ENCODE results near the gene MPEG1. TPM values are rescaled to one million over a fixed set of nuclear protein-coding genes. Genes with fewer than 3 reads are reported as not detected.

Gene MPEG1
- polyA plus RNA-seq, 2 of the 4 experiments (the other 2 are of a cell fraction): not detected

GRCh38 chr11:59180907-59181306, 31.8 kb downstream of the MPEG1 start:
- Histone ChIP-seq H3K4me2 (no peak overlapping the region), H3K4me3 (no peak overlapping the region), H3K9me3 (no peaks in the 10 kb centered on the region), H3K4me1 (peaks cover 4% of the 10 kb centered on the region; the same call in 2 of the 3 replicates), H3K27ac (no peak overlapping the region)
- FAIRE-seq (no peak), DNase-seq (ENCODE audit: low read depth in 1 of 2, low spot score in 1 of 2) (no peak), ATAC-seq (no peak)
- CTCF ChIA-PET: interaction anchor here (1.3 to 5.4 kb wide), 4 partner anchors 9 to 45 kb away, joined by 3 to 35 read pairs (median 7); partner anchors contain the start of gene DTX4
- no peak for TF ChIP-seq HEYL (CRISPR knock-in tag; IDR thresholded peaks at IDR 0.05)
- TF ChIP-seq, protein P1, sequence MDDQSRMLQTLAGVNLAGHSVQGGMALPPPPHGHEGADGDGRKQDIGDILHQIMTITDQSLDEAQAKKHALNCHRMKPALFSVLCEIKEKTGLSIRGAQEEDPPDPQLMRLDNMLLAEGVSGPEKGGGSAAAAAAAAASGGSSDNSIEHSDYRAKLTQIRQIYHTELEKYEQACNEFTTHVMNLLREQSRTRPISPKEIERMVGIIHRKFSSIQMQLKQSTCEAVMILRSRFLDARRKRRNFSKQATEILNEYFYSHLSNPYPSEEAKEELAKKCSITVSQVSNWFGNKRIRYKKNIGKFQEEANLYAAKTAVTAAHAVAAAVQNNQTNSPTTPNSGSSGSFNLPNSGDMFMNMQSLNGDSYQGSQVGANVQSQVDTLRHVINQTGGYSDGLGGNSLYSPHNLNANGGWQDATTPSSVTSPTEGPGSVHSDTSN (IDR thresholded peaks at IDR 0.05): no peak
- TF ChIP-seq CBX2 (IDR thresholded peaks at IDR 0.05; ENCODE audit: borderline replicate concordance, low read depth): no peak
- TF ChIP-seq JUNB (IDR thresholded peaks at IDR 0.05): no peak
- TF ChIP-seq PHF8 (IDR thresholded peaks at IDR 0.05; ENCODE audit: borderline replicate concordance, low read depth): no peak
- TF ChIP-seq HOXB5 (CRISPR knock-in tag; IDR thresholded peaks at IDR 0.05): no peak
- TF ChIP-seq POLR2A (IDR thresholded peaks at IDR 0.05; ENCODE audit: low read length): no peak
- no peak for TF ChIP-seq NPAS2 (CRISPR knock-in tag; IDR thresholded peaks at IDR 0.05; ENCODE audit: borderline replicate concordance)
- TF ChIP-seq CHD2 (IDR thresholded peaks at IDR 0.05; ENCODE audit: low read length, partially characterized antibody): no peak
- POLR2A ChIA-PET: no interaction called here
- 49% methylated on average over 2 of the region's 2 CpGs for WGBS (ENCODE audit: missing lambda C conversion rate)

- no peak overlapping the region for H3K27ac ChIP-seq
- H3K4me1 ChIP-seq: peaks cover 4% of the 10 kb centered on the region; the same call in 2 of the 3 replicates
- WGBS (ENCODE audit: missing lambda C conversion rate): 31% methylated on average over 2 of the region's 2 CpGs
- H3K9me3 ChIP-seq: no peaks in the 10 kb centered on the region
- ChIA-PET POLR2A (no interaction called here), CTCF (interaction anchor here (1.8 to 5.4 kb wide), 2 partner anchors 8 to 27 kb away, joined by 11 to 35 read pairs; partner anchors contain the start of gene DTX4)
- H3K4me2 ChIP-seq: no peak overlapping the region
- FAIRE-seq (no peak), ATAC-seq (no peak), DNase-seq (ENCODE audit: low read depth in 1 of 2, low spot score in 1 of 2) (no peak)
- no peak overlapping the region for H3K4me3 ChIP-seq
- TF ChIP-seq, protein P2, sequence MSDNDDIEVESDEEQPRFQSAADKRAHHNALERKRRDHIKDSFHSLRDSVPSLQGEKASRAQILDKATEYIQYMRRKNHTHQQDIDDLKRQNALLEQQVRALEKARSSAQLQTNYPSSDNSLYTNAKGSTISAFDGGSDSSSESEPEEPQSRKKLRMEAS (IDR thresholded peaks at IDR 0.05): no peak
- TF ChIP-seq MAZ (IDR thresholded peaks at IDR 0.05; ENCODE audit: borderline replicate concordance, low read depth, low read length) (no peak), EP300 (IDR thresholded peaks at IDR 0.05) (no peak), HEYL (CRISPR knock-in tag; IDR thresholded peaks at IDR 0.05) (no peak), NR3C1 (IDR thresholded peaks at IDR 0.05) (no peak), HOXB13 (CRISPR knock-in tag; IDR thresholded peaks at IDR 0.05; ENCODE audit: low read depth) (no peak), RAD21 (conservative IDR thresholded peaks at IDR 0.05 in 1 of 2, IDR thresholded peaks at IDR 0.05 in 1 of 2) (no peak), HDAC2 (IDR thresholded peaks at IDR 0.05) (no peak), MAFK (IDR thresholded peaks at IDR 0.05; ENCODE audit: partially characterized antibody) (no peak), CBX2 (IDR thresholded peaks at IDR 0.05; ENCODE audit: borderline replicate concordance, low read depth) (no peak), TFCP2L1 (CRISPR knock-in tag; IDR thresholded peaks at IDR 0.05) (no peak), KDM5A (IDR thresholded peaks at IDR 0.05) (no peak), KDM1A (IDR thresholded peaks at IDR 0.05; ENCODE audit: low read depth) (no peak)
- TF ChIP-seq, protein P3, sequence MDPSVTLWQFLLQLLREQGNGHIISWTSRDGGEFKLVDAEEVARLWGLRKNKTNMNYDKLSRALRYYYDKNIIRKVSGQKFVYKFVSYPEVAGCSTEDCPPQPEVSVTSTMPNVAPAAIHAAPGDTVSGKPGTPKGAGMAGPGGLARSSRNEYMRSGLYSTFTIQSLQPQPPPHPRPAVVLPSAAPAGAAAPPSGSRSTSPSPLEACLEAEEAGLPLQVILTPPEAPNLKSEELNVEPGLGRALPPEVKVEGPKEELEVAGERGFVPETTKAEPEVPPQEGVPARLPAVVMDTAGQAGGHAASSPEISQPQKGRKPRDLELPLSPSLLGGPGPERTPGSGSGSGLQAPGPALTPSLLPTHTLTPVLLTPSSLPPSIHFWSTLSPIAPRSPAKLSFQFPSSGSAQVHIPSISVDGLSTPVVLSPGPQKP (IDR thresholded peaks at IDR 0.05; ENCODE audit: low read depth, low read length): no peak
- TF ChIP-seq, protein P4, sequence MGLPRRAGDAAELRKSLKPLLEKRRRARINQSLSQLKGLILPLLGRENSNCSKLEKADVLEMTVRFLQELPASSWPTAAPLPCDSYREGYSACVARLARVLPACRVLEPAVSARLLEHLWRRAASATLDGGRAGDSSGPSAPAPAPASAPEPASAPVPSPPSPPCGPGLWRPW (IDR thresholded peaks at IDR 0.05): no peak
- TF ChIP-seq, protein P5, sequence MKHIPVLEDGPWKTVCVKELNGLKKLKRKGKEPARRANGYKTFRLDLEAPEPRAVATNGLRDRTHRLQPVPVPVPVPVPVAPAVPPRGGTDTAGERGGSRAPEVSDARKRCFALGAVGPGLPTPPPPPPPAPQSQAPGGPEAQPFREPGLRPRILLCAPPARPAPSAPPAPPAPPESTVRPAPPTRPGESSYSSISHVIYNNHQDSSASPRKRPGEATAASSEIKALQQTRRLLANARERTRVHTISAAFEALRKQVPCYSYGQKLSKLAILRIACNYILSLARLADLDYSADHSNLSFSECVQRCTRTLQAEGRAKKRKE (CRISPR knock-in tag; IDR thresholded peaks at IDR 0.05; ENCODE audit: low read depth): no peak
Measured at GRCh38 chr11:59180168-59180776, 32.5 kb downstream of the MPEG1 start.
